ENCODE data around the gene CAMSAP2. TPM values are rescaled to one million over a fixed set of nuclear protein-coding genes. Genes with fewer than 3 reads are reported as not detected.

CAMSAP2 gene
- total RNA-seq, 1 donor from 2014 or later, result 49.4 TPM

GRCh38 chr1:200899954-200900867 lies 161.5 kb downstream of the CAMSAP2 start:
- Mint-ChIP-seq H3K36me3 (ENCODE audit: low read depth, unreplicated experiment) (peaks cover 7% of the 10 kb centered on the region), H3K4me1 (ENCODE audit: low read depth, unreplicated experiment) (peaks cover 34% of the 10 kb centered on the region), H3K9me3 (ENCODE audit: unreplicated experiment) (peaks cover 2% of the 10 kb centered on the region), H3K4me3 (ENCODE audit: unreplicated experiment) (no peak overlapping the region), H3K27me3 (ENCODE audit: low read depth, unreplicated experiment) (no peaks in the 10 kb centered on the region), H3K27ac (ENCODE audit: unreplicated experiment) (no peak overlapping the region)
- Histone ChIP-seq H3K4me1 (ENCODE audit: insufficient read depth, low read length) (peaks cover 12% of the 10 kb centered on the region), H3K4me2 (ENCODE audit: low read length) (no peak overlapping the region), H3K36me3 (ENCODE audit: insufficient read depth, low read length) (no peaks in the 10 kb centered on the region), H4K20me1 (ENCODE audit: insufficient read depth, low read length) (no peaks in the 10 kb centered on the region), H3K27ac (ENCODE audit: low read depth, low read length) (no peak overlapping the region), H3K9me3 (ENCODE audit: insufficient read depth, low read depth, low read length) (no peaks in the 10 kb centered on the region), H2AFZ (ENCODE audit: low read depth, low read length) (no peak overlapping the region), H3K79me2 (ENCODE audit: insufficient read depth, low read length) (no peaks in the 10 kb centered on the region), H3K27me3 (ENCODE audit: insufficient read depth, low read length) (no peaks in the 10 kb centered on the region), H3K9ac (ENCODE audit: low read length) (no peak overlapping the region), H3K4me3 (ENCODE audit: insufficient read depth, low read depth, low read length) (no peak overlapping the region)
- FAIRE-seq, result no peak
- DNase-seq (ENCODE audit: low read depth), result no peak
- TF ChIP-seq CTCF (IDR thresholded peaks at IDR 0.05; ENCODE audit: insufficient read depth, low read depth, low read length) (no peak), EZH2 (IDR thresholded peaks at IDR 0.05; ENCODE audit: insufficient read depth, low read length) (no peak)

GRCh38 chr1:200900877-200901276 lies 162.2 kb downstream of the CAMSAP2 start:
- Mint-ChIP-seq H3K27ac (ENCODE audit: unreplicated experiment) (no peak overlapping the region), H3K27me3 (ENCODE audit: low read depth, unreplicated experiment) (no peaks in the 10 kb centered on the region), H3K4me3 (ENCODE audit: unreplicated experiment) (no peak overlapping the region), H3K4me1 (ENCODE audit: low read depth, unreplicated experiment) (peaks cover 35% of the 10 kb centered on the region), H3K9me3 (ENCODE audit: unreplicated experiment) (peaks cover 2% of the 10 kb centered on the region), H3K36me3 (ENCODE audit: low read depth, unreplicated experiment) (peaks cover 7% of the 10 kb centered on the region)
- Histone ChIP-seq H3K36me3 (ENCODE audit: insufficient read depth, low read length) (no peaks in the 10 kb centered on the region), H3K79me2 (ENCODE audit: insufficient read depth, low read length) (no peaks in the 10 kb centered on the region), H3K9me3 (ENCODE audit: insufficient read depth, low read depth, low read length) (no peaks in the 10 kb centered on the region), H4K20me1 (ENCODE audit: insufficient read depth, low read length) (no peaks in the 10 kb centered on the region), H3K4me2 (ENCODE audit: low read length) (no peak overlapping the region), H3K9ac (ENCODE audit: low read length) (no peak overlapping the region), H3K27me3 (ENCODE audit: insufficient read depth, low read length) (no peaks in the 10 kb centered on the region), H2AFZ (ENCODE audit: low read depth, low read length) (no peak overlapping the region), H3K4me1 (ENCODE audit: insufficient read depth, low read length) (peaks cover 10% of the 10 kb centered on the region), H3K4me3 (ENCODE audit: insufficient read depth, low read depth, low read length) (no peak overlapping the region), H3K27ac (ENCODE audit: low read depth, low read length) (no peak overlapping the region)
- no peak for TF ChIP-seq CTCF (IDR thresholded peaks at IDR 0.05; ENCODE audit: insufficient read depth, low read depth, low read length)
- TF ChIP-seq EZH2 (IDR thresholded peaks at IDR 0.05; ENCODE audit: insufficient read depth, low read length), result no peak
- DNase-seq (ENCODE audit: low read depth) (no peak), FAIRE-seq (no peak)

GRCh38 chr1:200901350-200901749 lies 162.7 kb downstream of the CAMSAP2 start:
- H3K4me1 Mint-ChIP-seq (ENCODE audit: low read depth, unreplicated experiment), result peaks cover 32% of the 10 kb centered on the region
- DNase-seq (ENCODE audit: low read depth), result no peak
- TF ChIP-seq CTCF (IDR thresholded peaks at IDR 0.05; ENCODE audit: insufficient read depth, low read depth, low read length) (no peak), EZH2 (IDR thresholded peaks at IDR 0.05; ENCODE audit: insufficient read depth, low read length) (no peak)
- H3K36me3 Mint-ChIP-seq (ENCODE audit: low read depth, unreplicated experiment), result peaks cover 7% of the 10 kb centered on the region
- Histone ChIP-seq H3K9me3 (ENCODE audit: insufficient read depth, low read depth, low read length) (no peaks in the 10 kb centered on the region), H3K79me2 (ENCODE audit: insufficient read depth, low read length) (no peaks in the 10 kb centered on the region), H3K27ac (ENCODE audit: low read depth, low read length) (no peak overlapping the region), H3K4me1 (ENCODE audit: insufficient read depth, low read length) (peaks cover 8% of the 10 kb centered on the region), H3K9ac (ENCODE audit: low read length) (no peak overlapping the region), H3K4me3 (ENCODE audit: insufficient read depth, low read depth, low read length) (no peak overlapping the region), H3K36me3 (ENCODE audit: insufficient read depth, low read length) (no peaks in the 10 kb centered on the region), H3K4me2 (ENCODE audit: low read length) (no peak overlapping the region), H4K20me1 (ENCODE audit: insufficient read depth, low read length) (no peaks in the 10 kb centered on the region), H2AFZ (ENCODE audit: low read depth, low read length) (no peak overlapping the region), H3K27me3 (ENCODE audit: insufficient read depth, low read length) (no peaks in the 10 kb centered on the region)
- peaks cover 2% of the 10 kb centered on the region for H3K9me3 Mint-ChIP-seq (ENCODE audit: unreplicated experiment)
- FAIRE-seq, result no peak
- no peak overlapping the region for H3K27ac Mint-ChIP-seq (ENCODE audit: unreplicated experiment)
- H3K4me3 Mint-ChIP-seq (ENCODE audit: unreplicated experiment), result no peak overlapping the region
- no peaks in the 10 kb centered on the region for H3K27me3 Mint-ChIP-seq (ENCODE audit: low read depth, unreplicated experiment)
